NOMO-1 treated with DMSO at 0.1 percent for 48 hours (cell line): ENCODE results near the gene AGAP1.

Experiments
- DNase-seq: peaks from one replicate; lab custom pipeline; 2025; ENCODE audit not compliant: unreplicated experiment; lab: John Stamatoyannopoulos, UW

Gene AGAP1

GRCh38 chr2:235605312-235606003, 111.6 kb downstream of the AGAP1 start:
- no peak for DNase-seq

- no peak for DNase-seq
These were observed 112.3 kb downstream of the AGAP1 start for GRCh38 chr2:235606004-235606715.

GRCh38 chr2:235607546-235608199, 113.8 kb downstream of the AGAP1 start:
- no peak for DNase-seq

- no peak for DNase-seq
These were observed 114.5 kb downstream of the AGAP1 start for GRCh38 chr2:235608200-235608887.

- DNase-seq = no peak
These were observed 115.5 kb downstream of the AGAP1 start for GRCh38 chr2:235609321-235609720.

- DNase-seq = no peak
These were observed 115.9 kb downstream of the AGAP1 start for GRCh38 chr2:235609746-235610145.

GRCh38 chr2:235610696-235611257, 116.9 kb downstream of the AGAP1 start:
- no peak for DNase-seq

- DNase-seq = no peak
These were observed 117.5 kb downstream of the AGAP1 start for GRCh38 chr2:235611349-235611748.

- no peak for DNase-seq
These were observed 117.9 kb downstream of the AGAP1 start for GRCh38 chr2:235611756-235612155.

- DNase-seq = no peak
These were observed 118.5 kb downstream of the AGAP1 start for GRCh38 chr2:235612181-235612950.

- no peak for DNase-seq
These were observed 119.8 kb downstream of the AGAP1 start for GRCh38 chr2:235613649-235614048.

- peak; percentile 83 for DNase-seq
These were observed 120.5 kb downstream of the AGAP1 start for GRCh38 chr2:235614176-235614860.

- DNase-seq = no peak
These were observed 121.3 kb downstream of the AGAP1 start for GRCh38 chr2:235614900-235615712.

- no peak for DNase-seq
These were observed 123.0 kb downstream of the AGAP1 start for GRCh38 chr2:235616885-235617284.

- DNase-seq = no peak
These were observed 124.2 kb downstream of the AGAP1 start for GRCh38 chr2:235618039-235618438.

GRCh38 chr2:235619544-235619943, 125.7 kb downstream of the AGAP1 start:
- no peak for DNase-seq

GRCh38 chr2:235621736-235622135, 127.9 kb downstream of the AGAP1 start:
- DNase-seq = no peak

GRCh38 chr2:235623111-235623510, 129.3 kb downstream of the AGAP1 start:
- DNase-seq = no peak

- DNase-seq = no peak
These were observed 129.9 kb downstream of the AGAP1 start for GRCh38 chr2:235623752-235624151.
